ENCODE data around the gene AARS2. TPM values are rescaled to one million over a fixed set of nuclear protein-coding genes. Genes with fewer than 3 reads are reported as not detected.
"Not testable (repeated sequence)": the region's sequence is repeated elsewhere in the genome, so short reads cannot be mapped to it uniquely, and the experiment has no call there.

The AARS2 gene
- polyA plus RNA-seq, 1 experiment, result 5.8 TPM

DNA sequence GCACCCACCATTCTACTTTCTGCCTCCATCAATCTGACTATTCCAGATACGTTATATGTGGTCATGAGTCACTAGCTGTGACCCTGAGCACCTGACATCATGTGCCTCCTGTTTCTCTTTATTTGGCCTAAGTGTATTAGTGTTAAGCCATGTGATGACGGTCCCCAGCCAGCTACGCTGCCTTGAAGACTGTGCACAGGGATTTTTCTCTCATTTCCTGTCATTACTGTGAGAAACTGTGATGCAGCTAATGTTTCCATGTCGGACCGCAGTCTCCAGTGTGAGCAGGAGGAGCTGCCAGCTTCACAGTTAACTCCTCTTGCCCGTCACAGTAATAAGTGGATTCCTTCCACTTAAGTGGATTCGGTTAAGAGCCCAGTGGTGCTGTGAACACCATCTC, 19.4 kb upstream of the AARS2 start:
- TF ChIP-seq, protein P1, sequence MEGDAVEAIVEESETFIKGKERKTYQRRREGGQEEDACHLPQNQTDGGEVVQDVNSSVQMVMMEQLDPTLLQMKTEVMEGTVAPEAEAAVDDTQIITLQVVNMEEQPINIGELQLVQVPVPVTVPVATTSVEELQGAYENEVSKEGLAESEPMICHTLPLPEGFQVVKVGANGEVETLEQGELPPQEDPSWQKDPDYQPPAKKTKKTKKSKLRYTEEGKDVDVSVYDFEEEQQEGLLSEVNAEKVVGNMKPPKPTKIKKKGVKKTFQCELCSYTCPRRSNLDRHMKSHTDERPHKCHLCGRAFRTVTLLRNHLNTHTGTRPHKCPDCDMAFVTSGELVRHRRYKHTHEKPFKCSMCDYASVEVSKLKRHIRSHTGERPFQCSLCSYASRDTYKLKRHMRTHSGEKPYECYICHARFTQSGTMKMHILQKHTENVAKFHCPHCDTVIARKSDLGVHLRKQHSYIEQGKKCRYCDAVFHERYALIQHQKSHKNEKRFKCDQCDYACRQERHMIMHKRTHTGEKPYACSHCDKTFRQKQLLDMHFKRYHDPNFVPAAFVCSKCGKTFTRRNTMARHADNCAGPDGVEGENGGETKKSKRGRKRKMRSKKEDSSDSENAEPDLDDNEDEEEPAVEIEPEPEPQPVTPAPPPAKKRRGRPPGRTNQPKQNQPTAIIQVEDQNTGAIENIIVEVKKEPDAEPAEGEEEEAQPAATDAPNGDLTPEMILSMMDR (IDR thresholded peaks at IDR 0.05; ENCODE audit: low read depth, low read length), result no peak
- no peak overlapping the region for H3K27ac ChIP-seq (ENCODE audit: low read depth, low read length)
- no peak overlapping the region for H3K4me3 ChIP-seq (ENCODE audit: low read depth, low read length)
- ChIA-PET POLR2A (no interaction called here), CTCF (interaction anchor here (1.3 kb wide), 1 partner anchor 64 kb away, joined by 4 read pairs; no protein-coding TSS in a partner anchor)
- DNase-seq (ENCODE audit: low read depth, low spot score), result no peak
- H3K27me3 ChIP-seq (ENCODE audit: control insufficient read depth, insufficient read depth, low read length), result peaks cover 41% of the 10 kb centered on the region
- H3K9me3 ChIP-seq (ENCODE audit: control insufficient read depth, insufficient read depth, low read length), result no peaks in the 10 kb centered on the region

DNA sequence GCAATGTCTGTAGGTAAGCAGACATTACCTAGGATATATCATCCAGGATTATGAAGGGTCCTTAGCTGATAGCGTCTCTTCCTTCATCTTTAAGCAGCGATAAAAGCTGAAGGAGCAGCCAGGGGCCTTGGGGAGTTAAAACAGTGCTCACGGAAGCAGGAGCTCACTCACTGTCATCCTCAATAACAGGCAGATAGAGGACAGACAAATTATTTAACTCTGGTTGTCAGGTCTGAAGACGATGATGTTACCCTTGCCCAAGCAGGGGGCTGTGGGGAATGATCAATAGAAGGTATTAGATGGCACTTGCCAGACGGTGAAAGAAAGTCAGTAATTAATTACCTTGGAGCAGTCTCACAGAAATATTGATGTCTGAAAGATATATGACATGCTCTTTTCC, 16.7 kb upstream of the AARS2 start:
- DNase-seq (ENCODE audit: low read depth, low spot score), result no peak
- CTCF ChIA-PET, result interaction anchor here (1.1 kb wide), 1 partner anchor 17 kb away, joined by 6 read pairs; the partner anchor contains the start of gene AARS2
- TF ChIP-seq, protein P1 (IDR thresholded peaks at IDR 0.05; ENCODE audit: low read depth, low read length), result no peak
- Histone ChIP-seq H3K9me3 (ENCODE audit: control insufficient read depth, insufficient read depth, low read length) (no peaks in the 10 kb centered on the region), H3K27me3 (ENCODE audit: control insufficient read depth, insufficient read depth, low read length) (peaks cover 39% of the 10 kb centered on the region), H3K4me3 (ENCODE audit: low read depth, low read length) (no peak overlapping the region), H3K27ac (ENCODE audit: low read depth, low read length) (no peak overlapping the region)
- POLR2A ChIA-PET, result no interaction called here

DNA sequence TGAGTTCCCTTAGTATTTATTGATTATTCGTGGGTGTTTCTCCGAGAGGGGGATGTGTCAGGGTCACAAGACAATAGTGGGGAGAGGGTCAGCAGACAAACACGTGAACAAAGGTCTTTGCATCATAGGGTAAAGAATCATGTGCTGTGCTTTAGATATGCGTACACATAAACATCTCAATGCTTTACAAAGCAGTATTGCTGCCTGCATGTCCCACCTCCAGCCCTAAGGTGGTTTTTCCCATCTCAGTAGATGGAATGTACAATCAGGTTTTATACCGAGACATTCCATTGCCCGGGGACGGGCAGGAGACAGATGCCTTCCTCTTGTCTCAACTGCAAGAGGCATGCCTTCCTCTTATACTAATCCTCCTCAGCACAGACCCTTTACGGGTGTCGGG, 15.1 kb upstream of the AARS2 start:
- H3K27ac ChIP-seq (ENCODE audit: low read depth, low read length); CTCF ChIA-PET; H3K9me3 ChIP-seq (ENCODE audit: control insufficient read depth, insufficient read depth, low read length); POLR2A ChIA-PET; H3K4me3 ChIP-seq (ENCODE audit: low read depth, low read length); DNase-seq (ENCODE audit: low read depth, low spot score): not testable (repeated sequence)
- peaks cover 34% of the 10 kb centered on the region for H3K27me3 ChIP-seq (ENCODE audit: control insufficient read depth, insufficient read depth, low read length)

DNA sequence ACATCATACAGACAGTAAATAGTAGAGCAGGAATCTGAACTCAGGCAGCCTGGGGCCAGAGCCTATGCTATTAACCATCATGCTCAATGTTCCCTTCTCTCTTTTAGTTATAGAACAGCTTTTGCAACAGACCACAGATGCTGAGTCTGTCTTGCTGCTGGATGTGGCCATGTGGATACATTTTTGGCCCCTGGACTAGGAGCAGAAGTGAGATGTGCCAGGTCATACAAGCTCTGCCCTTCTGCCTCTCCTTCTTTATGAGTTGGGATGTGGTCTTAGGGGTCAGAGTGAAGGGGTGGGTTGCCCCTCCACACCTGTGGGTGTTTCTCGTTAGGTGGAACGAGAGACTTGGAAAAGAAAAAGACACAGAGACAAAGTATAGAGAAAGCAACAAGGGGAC, 14.6 kb upstream of the AARS2 start:
- H3K27ac ChIP-seq (ENCODE audit: low read depth, low read length), result no peak overlapping the region
- POLR2A ChIA-PET, result no interaction called here
- TF ChIP-seq, protein P1 (IDR thresholded peaks at IDR 0.05; ENCODE audit: low read depth, low read length), result no peak

DNA sequence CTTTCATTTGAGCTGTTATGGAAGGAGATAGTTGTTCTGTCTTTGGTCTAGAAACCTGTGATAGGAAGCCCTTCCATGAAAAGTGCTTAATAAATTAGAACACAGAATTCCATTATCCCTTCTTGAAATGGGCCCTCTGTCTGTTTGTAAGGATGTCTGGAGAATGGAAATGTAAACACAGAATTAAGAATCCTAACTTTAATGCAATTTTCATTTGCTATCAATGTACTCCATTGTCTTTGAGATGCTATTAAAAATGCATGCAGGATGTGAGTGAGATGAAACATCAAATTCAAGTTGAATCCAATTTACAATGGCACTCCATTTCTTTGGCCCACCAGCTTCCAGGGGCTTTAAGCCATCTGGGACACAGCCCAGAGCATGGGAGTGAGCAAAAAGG, 13.9 kb upstream of the AARS2 start:
- H3K4me3 ChIP-seq (ENCODE audit: low read depth, low read length), result no peak overlapping the region
- ChIA-PET CTCF (interaction anchor here (1.2 to 1.6 kb wide), 2 partner anchors 14 to 22 kb away, joined by 3 to 4 read pairs; partner anchors contain the start of gene AARS2), POLR2A (no interaction called here)
- TF ChIP-seq, protein P1 (IDR thresholded peaks at IDR 0.05; ENCODE audit: low read depth, low read length), result no peak
- peaks cover 32% of the 10 kb centered on the region for H3K27me3 ChIP-seq (ENCODE audit: control insufficient read depth, insufficient read depth, low read length)
- H3K27ac ChIP-seq (ENCODE audit: low read depth, low read length), result no peak overlapping the region
- H3K9me3 ChIP-seq (ENCODE audit: control insufficient read depth, insufficient read depth, low read length), result no peaks in the 10 kb centered on the region
- DNase-seq (ENCODE audit: low read depth, low spot score), result no peak

More for the DNA sequence above, 14.6 kb upstream of the AARS2 start:
- H3K27me3 ChIP-seq (ENCODE audit: control insufficient read depth, insufficient read depth, low read length), result peaks cover 32% of the 10 kb centered on the region
- H3K9me3 ChIP-seq (ENCODE audit: control insufficient read depth, insufficient read depth, low read length), result no peaks in the 10 kb centered on the region
- no peak for DNase-seq (ENCODE audit: low read depth, low spot score)
- H3K4me3 ChIP-seq (ENCODE audit: low read depth, low read length), result no peak overlapping the region
- CTCF ChIA-PET, result interaction anchor here (1.6 kb wide), 1 partner anchor 15 kb away, joined by 4 read pairs; the partner anchor contains the start of gene AARS2
